WERI-Rb-1 (cell line): ENCODE data around the gene RANBP3.

Source experiments
- DNase-seq: peaks from one replicate; pipeline ENCODE4 v3.0.0-alpha.2; 2020
- H3K27ac ChIP-seq: fragments of 250-450 bp; sonication (Bioruptor Pico); 2 replicates; pipeline ENCODE4 v1.5.1; 2020; ENCODE audit warnings: mild to moderate bottlenecking, moderate library complexity
- H3K27me3 ChIP-seq: fragments of 250-450 bp; sonication (Bioruptor Pico); 2 replicates; pipeline ENCODE4 v1.5.1; 2021; ENCODE audit warnings: mild to moderate bottlenecking, low read depth, moderate library complexity; ENCODE audit not compliant: insufficient read depth, severe bottlenecking
- H3K36me3 ChIP-seq: fragments of 250-450 bp; sonication (Bioruptor Pico); 2 replicates; pipeline ENCODE4 v1.5.1; 2020; ENCODE audit warnings: mild to moderate bottlenecking, moderate library complexity
- H3K4me3 ChIP-seq: 2 replicates; pipeline ENCODE4 v1.5.1; 2011; ENCODE audit warnings: low read depth, mild to moderate bottlenecking, control low read depth, low read length
- H3K9me3 ChIP-seq: fragments of 250-450 bp; sonication (Bioruptor Pico); 2 replicates; pipeline ENCODE4 v1.5.1; 2021; ENCODE audit warnings: mild to moderate bottlenecking, moderate library complexity; ENCODE audit not compliant: severe bottlenecking
- CTCF ChIP-seq: IDR thresholded peaks from 2 replicates; pipeline ENCODE4 v1.5.1; 2011; ENCODE audit warnings: low read depth, mild to moderate bottlenecking, control low read depth, inconsistent platforms, low read length

Gene RANBP3

GRCh38 chr19:5947435-5947834 lies 30.5 kb downstream of the RANBP3 start:
- TF ChIP-seq CTCF: no peak
- no peak overlapping the region for H3K4me3 ChIP-seq
- DNase-seq: no peak
- H3K27me3 ChIP-seq: no peaks in the 10 kb centered on the region
- H3K9me3 ChIP-seq: no peaks in the 10 kb centered on the region
- H3K36me3 ChIP-seq: peaks cover 42% of the 10 kb centered on the region
- H3K27ac ChIP-seq: no peak overlapping the region

GRCh38 chr19:5943623-5944022 lies 34.3 kb downstream of the RANBP3 start:
- H3K36me3 ChIP-seq: peaks cover 47% of the 10 kb centered on the region
- H3K27me3 ChIP-seq: no peaks in the 10 kb centered on the region
- TF ChIP-seq CTCF: no peak
- no peak overlapping the region for H3K4me3 ChIP-seq
- H3K9me3 ChIP-seq: no peaks in the 10 kb centered on the region
- no peak overlapping the region for H3K27ac ChIP-seq
- DNase-seq: no peak

GRCh38 chr19:5943045-5943444 lies 34.9 kb downstream of the RANBP3 start:
- Histone ChIP-seq H3K9me3 (no peaks in the 10 kb centered on the region), H3K36me3 (peaks cover 49% of the 10 kb centered on the region), H3K4me3 (no peak overlapping the region), H3K27me3 (no peaks in the 10 kb centered on the region), H3K27ac (no peak overlapping the region)
- TF ChIP-seq CTCF: no peak
- DNase-seq: no peak

GRCh38 chr19:5941673-5942072 lies 36.3 kb downstream of the RANBP3 start:
- H3K9me3 ChIP-seq: no peaks in the 10 kb centered on the region
- DNase-seq: no peak
- no peaks in the 10 kb centered on the region for H3K27me3 ChIP-seq
- peaks cover 59% of the 10 kb centered on the region for H3K36me3 ChIP-seq
- no peak overlapping the region for H3K4me3 ChIP-seq
- TF ChIP-seq CTCF: no peak
- no peak overlapping the region for H3K27ac ChIP-seq

GRCh38 chr19:5940260-5941208 lies 37.4 kb downstream of the RANBP3 start:
- H3K36me3 ChIP-seq: peaks cover 58% of the 10 kb centered on the region

More at GRCh38 chr19:5940260-5941208, 37.4 kb downstream of the RANBP3 start:
- H3K27ac ChIP-seq: no peak overlapping the region
- no peaks in the 10 kb centered on the region for H3K27me3 ChIP-seq
- H3K4me3 ChIP-seq: no peak overlapping the region
- TF ChIP-seq CTCF: no peak
- DNase-seq: no peak
- H3K9me3 ChIP-seq: no peaks in the 10 kb centered on the region
